Mammary epithelial cell (primary cell): ENCODE data around the gene AIFM1.

Experiments used
- CTCF ChIP-seq, 2 donors: IDR thresholded peaks in 1 of 2; conservative IDR thresholded peaks in 1 of 2; 2 replicates each; pipeline ENCODE4 v1.5.1; 2011 to 2012; ENCODE audit warnings: inconsistent platforms in 2 of 2, low read length in 2 of 2, mild to moderate bottlenecking in 2 of 2, control low read depth in 1 of 2, low read depth in 1 of 2; ENCODE audit not compliant: insufficient read depth in 1 of 2; ENCODE audit errors: extremely low read depth in 1 of 2
- EZH2 ChIP-seq: IDR thresholded peaks from 2 replicates; pipeline ENCODE4 v1.6.1; 2012; ENCODE audit warnings: low read length, inconsistent platforms, borderline replicate concordance

GRCh38 chrX:130124577-130124976 is 41.1 kb downstream of the AIFM1 start:
- TF ChIP-seq CTCF (conservative IDR thresholded peaks at IDR 0.05 in 1 of 2, IDR thresholded peaks at IDR 0.05 in 1 of 2; ENCODE audit: extremely low read depth in 1 of 2, insufficient read depth in 1 of 2, low read depth in 1 of 2, low read length in 2 of 2) (no peak), EZH2 (no peak)
